Adrenal gland (tissue), 5 donors: Measurements from ENCODE around the gene RASL10B.

ENCODE experiments used
- CTCF ChIP-seq, 6 experiments: fragments of 450-650 bp in 4 of 6; fragments of 200-600 bp in 2 of 6; sonication (generic) in 1 of 6; IDR thresholded peaks; 1 replicate in 5 of 6; 2 replicates in 1 of 6; pipeline versions ENCODE4 v1.5.1 to v1.8.0; 2016 to 2021; ENCODE audit warnings: antibody characterized with exemption in 6 of 6, mild to moderate bottlenecking in 2 of 6, moderate library complexity in 1 of 6
- POLR2A ChIP-seq, 2 donors: fragments of 450-650 bp; IDR thresholded peaks; one replicate each; pipeline ENCODE4 v1.6.1; 2017; ENCODE audit warnings: antibody characterized with exemption in 2 of 2, mild to moderate bottlenecking in 2 of 2, moderate library complexity in 1 of 2
- donor health status: DM: no; HTN: no; CAD: no.

GRCh38 chr17:35748979-35749378 lies 17.5 kb downstream of the RASL10B start:
- TF ChIP-seq CTCF (IDR thresholded peaks at IDR 0.05) (no peak), POLR2A (IDR thresholded peaks at IDR 0.05) (no peak)
